Forelimb muscle (tissue), 1 donor: ENCODE data around the gene DMD. TPM values are rescaled to one million over a fixed set of nuclear protein-coding genes. Genes with fewer than 3 reads are reported as not detected.

Experiments
- DNase-seq: peaks from one replicate; pipeline ENCODE4 v3.0.0-alpha.2; 2013; ENCODE audit warnings: low read depth
- polyA plus RNA-seq: library from polyadenylated mRNA; unstranded; fragments of 120-200 nt; gene quantifications from one replicate; pipeline ENCODE4 v1.2.1, GENCODE V29; 2013; ENCODE audit not compliant: insufficient read length

DMD gene
- polyA plus RNA-seq, 1 donor: 100 TPM

GRCh38 chrX:32495855-32496254, 715.5 kb downstream of the DMD start:
- DNase-seq: no peak

- DNase-seq: no peak
Observed at GRCh38 chrX:32489125-32489524, 722.2 kb downstream of the DMD start.

GRCh38 chrX:32483534-32484136, 727.7 kb downstream of the DMD start:
- no peak for DNase-seq

GRCh38 chrX:32480019-32480418, 731.3 kb downstream of the DMD start:
- no peak for DNase-seq

GRCh38 chrX:32472364-32472763, 739.0 kb downstream of the DMD start:
- DNase-seq: no peak

GRCh38 chrX:32455704-32456103, 755.6 kb downstream of the DMD start:
- no peak for DNase-seq

GRCh38 chrX:32451954-32452695, 759.2 kb downstream of the DMD start:
- no peak for DNase-seq

- no peak for DNase-seq
Observed at GRCh38 chrX:32448945-32449344, 762.4 kb downstream of the DMD start.

GRCh38 chrX:32448320-32448719, 763.0 kb downstream of the DMD start:
- no peak for DNase-seq

- no peak for DNase-seq
Observed at GRCh38 chrX:32447640-32448039, 763.7 kb downstream of the DMD start.

GRCh38 chrX:32443841-32444240, 767.5 kb downstream of the DMD start:
- no peak for DNase-seq

GRCh38 chrX:32421266-32421665, 790.1 kb downstream of the DMD start:
- DNase-seq: no peak

GRCh38 chrX:32408389-32408788, 803.0 kb downstream of the DMD start:
- DNase-seq: no peak

- DNase-seq: no peak
Observed at GRCh38 chrX:32397562-32398216, 813.7 kb downstream of the DMD start.

GRCh38 chrX:32395878-32396277, 815.5 kb downstream of the DMD start:
- no peak for DNase-seq

GRCh38 chrX:32392655-32393054, 818.7 kb downstream of the DMD start:
- no peak for DNase-seq

GRCh38 chrX:32370456-32371205, 840.7 kb downstream of the DMD start:
- no peak for DNase-seq

- DNase-seq: no peak
Observed at GRCh38 chrX:32293962-32294700, 917.2 kb downstream of the DMD start.

GRCh38 chrX:32289356-32289755, 922.0 kb downstream of the DMD start:
- DNase-seq: no peak

GRCh38 chrX:32281853-32282252, 929.5 kb downstream of the DMD start:
- no peak for DNase-seq

GRCh38 chrX:32280921-32281320, 930.4 kb downstream of the DMD start:
- DNase-seq: no peak

GRCh38 chrX:32280489-32280888, 930.9 kb downstream of the DMD start:
- no peak for DNase-seq
